Endothelial cell of umbilical vein (primary cell): ENCODE results near the gene FOXJ3.

Source experiments
- CTCF ChIP-seq, 2 donors: IDR thresholded peaks; 1 replicate in 1 of 2; 2 replicates in 1 of 2; pipeline ENCODE4 v1.5.1; 2011; ENCODE audit warnings: low read length in 2 of 2, mild to moderate bottlenecking in 2 of 2, moderate library complexity in 2 of 2, control low read depth in 1 of 2, inconsistent platforms in 1 of 2, low read depth in 1 of 2; ENCODE audit not compliant: insufficient read depth in 1 of 2; ENCODE audit errors: extremely low read depth in 1 of 2
- EZH2 ChIP-seq: IDR thresholded peaks from 2 replicates; pipeline ENCODE4 v1.6.1; 2012; ENCODE audit warnings: borderline replicate concordance, low read depth, mild to moderate bottlenecking, moderate library complexity, low read length, inconsistent platforms; ENCODE audit not compliant: severe bottlenecking
- GATA2 ChIP-seq: IDR thresholded peaks from 2 replicates; pipeline ENCODE4 v1.7.0; 2011; ENCODE audit warnings: low read depth, mild to moderate bottlenecking, moderate library complexity, mixed read lengths, low read length; ENCODE audit not compliant: insufficient read length, insufficient read depth
- JUN ChIP-seq: IDR thresholded peaks from 2 replicates; pipeline ENCODE4 v1.6.1; 2011; ENCODE audit warnings: borderline replicate concordance, low read depth; ENCODE audit not compliant: insufficient read length, insufficient read depth
- MAX ChIP-seq: IDR thresholded peaks from 2 replicates; pipeline ENCODE4 v1.6.1; 2011; ENCODE audit not compliant: insufficient read depth, insufficient read length
- MYC ChIP-seq: IDR thresholded peaks from one replicate; pipeline ENCODE4 v1.6.1; 2011; ENCODE audit warnings: mild to moderate bottlenecking, low read depth, low read length
- POLR2A ChIP-seq: IDR thresholded peaks from 2 replicates; pipeline ENCODE4 v1.6.1; 2012; ENCODE audit warnings: low read depth, mild to moderate bottlenecking, control low read depth, low read length
- POLR2AphosphoS5 ChIP-seq: IDR thresholded peaks from 2 replicates; pipeline ENCODE4 v1.6.1; 2012; ENCODE audit warnings: low read depth, mild to moderate bottlenecking, control low read depth, low read length, moderate library complexity; ENCODE audit not compliant: insufficient read depth

GRCh38 chr1:42335809-42336518 lies 929 bp upstream of the FOXJ3 start:
- TF ChIP-seq CTCF (IDR thresholded peaks at IDR 0.05; ENCODE audit: extremely low read depth in 1 of 2, insufficient read depth in 1 of 2, low read depth in 1 of 2, low read length in 2 of 2) = no peak
- no peak for TF ChIP-seq POLR2A
- TF ChIP-seq EZH2 = no peak
- no peak for TF ChIP-seq MAX
- TF ChIP-seq POLR2AphosphoS5 = no peak
- TF ChIP-seq GATA2 = no peak
- TF ChIP-seq MYC = no peak
- TF ChIP-seq JUN = no peak
